Thyroid gland (tissue), 4 donors: ENCODE measurements around the gene KCNG4. TPM values are rescaled to one million over a fixed set of nuclear protein-coding genes. Genes with fewer than 3 reads are reported as not detected.
A peak's percentile ranks its signal among the peaks of the same experiment; 100 is the strongest.

Experiments used
- DNase-seq, 2 donors: peaks; one replicate each; pipeline ENCODE4 v3.0.0-alpha.2; 2019
- H3K27ac ChIP-seq, 3 donors: fragments of 200-600 bp; sonication (generic); 1 replicate in 2 of 3; 2 replicates in 1 of 3; pipeline ENCODE4 v1.5.1; 2016 to 2019; ENCODE audit warnings: mild to moderate bottlenecking in 1 of 3, moderate library complexity in 1 of 3
- H3K27me3 ChIP-seq: fragments of 200-600 bp; sonication (generic); one replicate; pipeline ENCODE4 v1.5.1; 2019
- H3K36me3 ChIP-seq, 2 donors: fragments of 200-600 bp; sonication (generic); one replicate each; pipeline ENCODE4 v1.5.1; 2016 to 2019
- H3K4me1 ChIP-seq, 2 donors: fragments of 200-600 bp; sonication (generic); one replicate each; pipeline ENCODE4 v1.5.1; 2017 to 2019
- H3K4me3 ChIP-seq, 3 donors: fragments of 200-600 bp; sonication (generic); replicated peaks in 1 of 3; 1 replicate in 2 of 3; 2 replicates in 1 of 3; pipeline ENCODE4 v1.5.1; 2016; ENCODE audit warnings: mild to moderate bottlenecking in 1 of 3
- H3K9me3 ChIP-seq: fragments of 200-600 bp; sonication (generic); one replicate; pipeline ENCODE4 v1.5.1; 2017
- POLR2A ChIP-seq, 2 donors: fragments of 450-650 bp; IDR thresholded peaks; one replicate each; pipeline ENCODE4 v1.6.1; 2017; ENCODE audit warnings: antibody characterized with exemption in 2 of 2, mild to moderate bottlenecking in 2 of 2, moderate library complexity in 1 of 2
- WGBS, 2 donors: methylation state at CpG; one replicate each; pipeline ENCODE4 v1.1.5; 2017; 5-methylcytosine and 5-hydroxymethylcytosine counted together
- intact Hi-C: fragments of 100-400 bp; cut with DNase I; formaldehyde crosslinking; loops from one replicate; pipeline ENCODE4 v1.15.1; 2023
- total RNA-seq, 4 donors: library from RNA; depleted of rRNA; stranded (reverse); fragments of >200 nt; gene quantifications; one replicate each; pipeline ENCODE4 v1.2.3, GENCODE V29; 2016
- TF ChIP-seq, protein P1 (sequence below), 6 experiments: fragments of 200-600 bp in 3 of 6; fragments of 450-650 bp in 3 of 6; sonication (generic) in 3 of 6; IDR thresholded peaks; one replicate each; pipeline ENCODE4 v1.5.1; 2016 to 2019; ENCODE audit warnings: antibody characterized with exemption in 6 of 6, mild to moderate bottlenecking in 2 of 6, inconsistent platforms in 1 of 6, moderate library complexity in 1 of 6

The KCNG4 gene
- total RNA-seq, 4 donors from 2014 or later = not detected

DNA sequence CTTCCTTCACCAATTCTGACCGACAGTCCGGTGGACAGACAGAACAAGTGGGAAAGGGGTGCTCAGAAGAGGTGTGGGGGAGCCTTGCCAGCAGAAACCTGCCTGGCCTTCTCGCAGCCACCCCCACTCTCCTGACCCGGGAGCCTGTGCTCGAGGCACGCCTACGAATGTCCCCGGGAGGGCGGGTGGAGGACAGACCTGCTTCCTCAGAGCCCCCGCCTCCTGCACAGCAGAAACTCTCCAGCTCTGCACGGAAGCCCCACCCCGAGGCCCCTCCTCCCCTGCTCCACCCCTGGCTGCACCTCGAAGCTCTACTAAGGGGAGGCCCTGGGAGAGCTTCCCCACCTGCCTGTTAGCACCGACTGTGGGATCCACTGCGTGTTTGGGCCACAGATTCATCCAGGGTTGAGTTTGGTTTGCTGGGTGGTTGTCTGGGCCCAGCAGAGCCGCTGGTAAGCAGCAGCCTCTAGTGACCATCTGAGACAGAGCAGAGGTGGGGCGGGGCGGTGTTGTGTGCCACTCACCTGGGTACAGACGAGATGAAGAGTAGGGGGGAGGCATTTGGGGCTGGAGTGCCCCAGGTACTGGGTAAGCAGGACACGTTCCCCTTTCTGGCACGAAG is 59.2 kb downstream of the KCNG4 start:
- Histone ChIP-seq H3K27ac (no peak overlapping the region), H3K36me3 (peaks cover 36 to 44% of the 10 kb centered on the region in 2 donors), H3K4me1 (peaks cover 17 to 32% of the 10 kb centered on the region in 2 donors), H3K9me3 (no peaks in the 10 kb centered on the region), H3K4me3 (no peak overlapping the region), H3K27me3 (no peaks in the 10 kb centered on the region)
- DNase-seq = no peak
- WGBS, 2 donors = 78 to 88% methylated on average over 16 to 18 of the region's 21 CpGs
- intact Hi-C loops = loop anchor here (5.0 to 10.0 kb wide), 2 partner anchors 93 to 216 kb away; partner anchors contain the start of gene NECAB2
- no peak for TF ChIP-seq POLR2A (IDR thresholded peaks at IDR 0.05)
- TF ChIP-seq, protein P1, sequence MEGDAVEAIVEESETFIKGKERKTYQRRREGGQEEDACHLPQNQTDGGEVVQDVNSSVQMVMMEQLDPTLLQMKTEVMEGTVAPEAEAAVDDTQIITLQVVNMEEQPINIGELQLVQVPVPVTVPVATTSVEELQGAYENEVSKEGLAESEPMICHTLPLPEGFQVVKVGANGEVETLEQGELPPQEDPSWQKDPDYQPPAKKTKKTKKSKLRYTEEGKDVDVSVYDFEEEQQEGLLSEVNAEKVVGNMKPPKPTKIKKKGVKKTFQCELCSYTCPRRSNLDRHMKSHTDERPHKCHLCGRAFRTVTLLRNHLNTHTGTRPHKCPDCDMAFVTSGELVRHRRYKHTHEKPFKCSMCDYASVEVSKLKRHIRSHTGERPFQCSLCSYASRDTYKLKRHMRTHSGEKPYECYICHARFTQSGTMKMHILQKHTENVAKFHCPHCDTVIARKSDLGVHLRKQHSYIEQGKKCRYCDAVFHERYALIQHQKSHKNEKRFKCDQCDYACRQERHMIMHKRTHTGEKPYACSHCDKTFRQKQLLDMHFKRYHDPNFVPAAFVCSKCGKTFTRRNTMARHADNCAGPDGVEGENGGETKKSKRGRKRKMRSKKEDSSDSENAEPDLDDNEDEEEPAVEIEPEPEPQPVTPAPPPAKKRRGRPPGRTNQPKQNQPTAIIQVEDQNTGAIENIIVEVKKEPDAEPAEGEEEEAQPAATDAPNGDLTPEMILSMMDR (IDR thresholded peaks at IDR 0.05) = no peak

DNA sequence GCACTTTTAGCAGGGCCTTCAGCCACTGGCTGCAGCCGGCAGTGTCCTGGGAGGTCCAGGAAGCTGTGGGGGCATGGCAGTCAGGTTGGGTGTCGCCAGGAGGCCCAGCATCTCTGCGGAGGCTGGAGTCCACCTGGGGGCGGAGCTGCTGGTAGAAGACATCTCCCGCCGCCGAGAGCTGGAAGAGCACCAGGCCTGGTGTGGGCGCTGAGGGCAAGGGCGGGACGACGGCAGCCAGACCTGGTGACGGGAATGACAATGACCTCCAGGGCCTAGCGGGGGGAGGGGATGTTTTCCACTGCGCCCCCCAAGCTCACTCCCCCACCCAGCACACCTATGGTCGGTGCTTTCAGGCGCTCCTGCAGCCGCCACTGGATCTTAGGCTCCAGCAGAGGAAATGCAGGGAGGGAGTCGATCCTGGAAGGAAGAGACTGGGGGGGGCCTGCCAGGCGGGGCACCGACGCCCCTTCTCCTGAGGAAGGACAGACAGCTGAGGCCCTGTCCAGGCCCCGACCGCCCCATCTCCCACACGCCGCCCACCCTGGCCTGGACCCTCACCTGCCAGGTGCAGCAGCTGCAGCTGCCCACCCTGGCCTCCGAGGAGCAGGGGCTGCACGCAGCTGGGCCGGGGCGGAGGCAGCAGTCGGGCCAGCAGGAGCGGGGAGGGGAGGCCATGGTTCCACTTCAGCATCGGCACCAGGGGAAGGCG is 60.0 kb downstream of the KCNG4 start:
- intact Hi-C loops = loop anchor here (5.0 to 10.0 kb wide), 2 partner anchors 92 to 215 kb away; partner anchors contain the start of gene NECAB2
- H3K27ac ChIP-seq = no peak overlapping the region
- H3K4me3 ChIP-seq = no peak overlapping the region
- peaks cover 36 to 44% of the 10 kb centered on the region in 2 donors for H3K36me3 ChIP-seq
- 87 to 96% methylated on average over 5 to 22 of the region's 33 CpGs for WGBS, 2 donors
- no peak for DNase-seq
- TF ChIP-seq POLR2A (IDR thresholded peaks at IDR 0.05) = no peak
- TF ChIP-seq, protein P1 (IDR thresholded peaks at IDR 0.05) = no peak
- no peaks in the 10 kb centered on the region for H3K9me3 ChIP-seq
- H3K4me1 ChIP-seq = peaks cover 17 to 36% of the 10 kb centered on the region in 2 donors
- no peaks in the 10 kb centered on the region for H3K27me3 ChIP-seq

DNA sequence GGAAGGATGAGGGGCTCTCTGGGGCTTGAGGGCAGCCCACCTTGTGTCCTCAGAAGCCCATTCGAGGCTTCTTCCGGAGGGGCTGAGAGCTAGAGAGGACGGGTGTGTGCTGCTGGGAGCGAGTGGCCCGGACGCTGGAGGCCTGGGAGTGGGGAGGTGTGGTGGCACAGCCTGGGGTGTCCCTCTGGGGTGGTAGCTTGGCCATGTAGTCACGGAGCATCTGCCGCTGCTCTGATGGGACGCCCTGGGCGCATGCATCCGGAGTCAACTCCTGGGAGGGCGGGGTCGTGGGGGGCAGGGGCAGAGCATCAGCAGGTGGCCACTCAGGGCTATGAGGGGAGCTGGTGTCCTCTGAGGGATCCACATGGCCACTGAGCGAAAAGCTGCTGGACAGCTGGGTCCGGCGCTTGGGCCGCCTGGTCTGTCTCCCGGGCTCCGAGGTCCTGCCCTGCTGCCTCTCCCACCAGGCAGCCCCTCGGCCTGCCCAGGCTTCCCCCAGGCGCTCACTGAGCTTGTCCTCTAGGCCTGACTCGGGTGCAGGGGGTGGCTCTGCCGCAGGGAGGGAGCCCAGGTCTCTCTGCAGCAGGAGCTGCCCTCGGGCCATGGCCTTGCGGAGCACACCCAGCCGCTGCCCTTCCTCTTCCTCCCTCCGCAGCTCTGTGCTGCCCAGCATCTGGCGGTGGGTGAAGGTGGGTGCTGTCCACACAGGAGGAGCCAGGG is 60.8 kb downstream of the KCNG4 start:
- no peaks in the 10 kb centered on the region for H3K9me3 ChIP-seq
- DNase-seq = no peak
- peak overlapping the region in 1 of 3 donors; percentile 98 for H3K27ac ChIP-seq
- H3K4me3 ChIP-seq = no peak overlapping the region
- peaks cover 36 to 44% of the 10 kb centered on the region in 2 donors for H3K36me3 ChIP-seq
- 90 to 96% methylated on average over 22 to 25 of the region's 28 CpGs for WGBS, 2 donors
- TF ChIP-seq, protein P1 (IDR thresholded peaks at IDR 0.05) = no peak
- no peak for TF ChIP-seq POLR2A (IDR thresholded peaks at IDR 0.05)
- no peaks in the 10 kb centered on the region for H3K27me3 ChIP-seq
- intact Hi-C loops = no loop called here
- H3K4me1 ChIP-seq = peaks cover 17 to 36% of the 10 kb centered on the region in 2 donors

DNA sequence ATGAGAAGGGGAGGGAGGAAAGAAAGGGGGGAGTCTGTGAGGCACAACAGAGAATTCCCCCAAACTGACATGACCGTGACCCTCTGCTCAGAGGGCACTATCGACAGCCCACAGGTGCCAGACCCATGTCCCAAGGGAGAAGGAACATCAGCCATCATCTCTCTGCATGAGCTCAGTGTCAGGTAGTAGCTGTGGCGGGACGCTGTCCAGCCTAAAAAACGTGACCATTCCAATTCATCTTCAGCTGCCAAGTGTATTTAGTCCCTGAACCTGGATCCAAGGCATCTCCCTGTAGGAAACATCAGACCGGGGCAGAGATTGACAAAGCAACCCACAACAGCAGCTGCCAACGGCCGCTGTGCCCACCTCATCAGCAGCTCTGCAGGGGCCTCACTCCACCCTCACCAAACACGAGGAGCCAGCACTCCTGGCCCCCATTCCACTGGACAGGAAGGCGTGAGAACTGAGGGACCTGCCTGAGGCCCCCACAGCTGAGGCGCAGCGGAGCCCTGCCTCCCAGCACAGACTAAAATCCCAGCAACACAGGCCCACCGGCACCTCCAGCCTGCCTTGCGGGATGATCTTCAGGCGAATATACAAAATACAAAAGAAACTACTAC is 61.6 kb downstream of the KCNG4 start:
- peaks cover 36 to 42% of the 10 kb centered on the region in 2 donors for H3K36me3 ChIP-seq
- no peak for TF ChIP-seq POLR2A (IDR thresholded peaks at IDR 0.05)
- TF ChIP-seq, protein P1 (IDR thresholded peaks at IDR 0.05) = no peak
- no peaks in the 10 kb centered on the region for H3K9me3 ChIP-seq
- H3K27ac ChIP-seq = peak overlapping the region; percentile 86 to 98 (median 98)
- 90 to 92% methylated on average over 8 to 11 of the region's 15 CpGs for WGBS, 2 donors
- no peaks in the 10 kb centered on the region for H3K27me3 ChIP-seq
- H3K4me3 ChIP-seq = no peak overlapping the region
- DNase-seq = no peak
- peaks cover 17 to 36% of the 10 kb centered on the region in 2 donors for H3K4me1 ChIP-seq
- intact Hi-C loops = no loop called here
